NCI-H2107 treated with DMSO at 0.1 percent for 48 hours (cell line): Measurements from ENCODE around the gene COX19.
"Not testable (repeated sequence)": the region's sequence is repeated elsewhere in the genome, so short reads cannot be mapped to it uniquely, and the experiment has no call there.

ENCODE experiments used
- DNase-seq: peaks from one replicate; lab custom pipeline; 2025; ENCODE audit not compliant: unreplicated experiment; lab: John Stamatoyannopoulos, UW

The COX19 gene

DNA sequence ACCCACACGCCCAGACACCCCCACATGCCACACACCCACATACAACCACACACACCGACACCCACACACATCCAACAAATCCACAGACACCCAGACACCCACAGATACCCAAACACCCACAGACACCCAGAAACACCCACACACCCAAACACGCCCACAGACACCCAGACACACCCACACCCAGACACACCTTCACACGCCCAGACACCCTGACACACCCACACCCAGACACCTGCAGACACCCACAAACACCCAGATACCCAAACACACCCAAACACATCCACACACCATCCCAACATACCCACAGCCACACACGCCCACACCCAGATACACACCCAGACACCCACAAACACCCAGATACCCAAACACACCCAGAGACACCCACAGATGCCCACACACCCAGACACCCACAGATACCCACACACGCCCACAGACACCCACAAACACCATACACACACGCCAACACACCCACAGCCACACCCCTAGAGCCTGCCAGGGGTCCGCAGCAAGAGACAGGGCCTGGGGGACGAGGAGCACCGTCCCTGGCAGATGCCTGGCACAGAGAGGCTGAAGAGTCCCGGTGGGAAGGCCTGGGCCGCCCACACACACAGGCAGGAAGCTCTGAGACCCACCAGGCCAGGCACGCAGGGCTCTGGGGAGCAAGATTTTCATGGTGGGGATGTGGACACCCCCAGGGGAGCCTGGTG, 36.1 kb upstream of the COX19 start:
- no peak for DNase-seq

GRCh38 chr7:1010226-1010625, 34.9 kb upstream of the COX19 start:
- DNase-seq = no peak

GRCh38 chr7:1009747-1010146, 34.4 kb upstream of the COX19 start:
- DNase-seq = no peak

GRCh38 chr7:1008733-1009363, 33.5 kb upstream of the COX19 start:
- no peak for DNase-seq

GRCh38 chr7:1007901-1008300, 32.6 kb upstream of the COX19 start:
- DNase-seq = no peak

DNA sequence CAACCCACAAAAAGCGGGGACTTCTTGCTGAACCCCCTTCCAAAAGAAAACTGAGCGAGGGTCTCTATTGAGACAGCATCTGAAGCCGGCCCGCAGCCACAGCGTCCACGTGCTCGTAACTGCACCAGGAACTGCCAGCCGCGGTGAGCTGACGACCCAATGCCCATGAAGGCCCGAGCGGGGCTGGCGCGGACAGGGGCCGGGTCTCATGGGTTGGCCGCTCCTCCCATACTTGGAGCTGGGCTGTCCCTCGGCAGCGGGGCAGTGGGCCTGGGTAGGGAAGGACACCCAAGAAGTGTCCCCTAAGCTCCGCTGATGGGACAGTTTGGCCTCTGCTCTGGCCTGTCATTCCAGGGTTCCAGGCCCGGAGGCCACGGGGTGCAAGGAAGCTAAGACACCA, 30.0 kb upstream of the COX19 start:
- DNase-seq = no peak

- no peak for DNase-seq
These were observed 28.9 kb upstream of the COX19 start for GRCh38 chr7:1004018-1004852.

- DNase-seq = not testable (repeated sequence)
These were observed 27.1 kb upstream of the COX19 start for GRCh38 chr7:1002445-1002844.

- DNase-seq = not testable (repeated sequence)
These were observed 26.7 kb upstream of the COX19 start for GRCh38 chr7:1002026-1002425.

GRCh38 chr7:1001069-1001770, 25.9 kb upstream of the COX19 start:
- not testable (repeated sequence) for DNase-seq

DNA sequence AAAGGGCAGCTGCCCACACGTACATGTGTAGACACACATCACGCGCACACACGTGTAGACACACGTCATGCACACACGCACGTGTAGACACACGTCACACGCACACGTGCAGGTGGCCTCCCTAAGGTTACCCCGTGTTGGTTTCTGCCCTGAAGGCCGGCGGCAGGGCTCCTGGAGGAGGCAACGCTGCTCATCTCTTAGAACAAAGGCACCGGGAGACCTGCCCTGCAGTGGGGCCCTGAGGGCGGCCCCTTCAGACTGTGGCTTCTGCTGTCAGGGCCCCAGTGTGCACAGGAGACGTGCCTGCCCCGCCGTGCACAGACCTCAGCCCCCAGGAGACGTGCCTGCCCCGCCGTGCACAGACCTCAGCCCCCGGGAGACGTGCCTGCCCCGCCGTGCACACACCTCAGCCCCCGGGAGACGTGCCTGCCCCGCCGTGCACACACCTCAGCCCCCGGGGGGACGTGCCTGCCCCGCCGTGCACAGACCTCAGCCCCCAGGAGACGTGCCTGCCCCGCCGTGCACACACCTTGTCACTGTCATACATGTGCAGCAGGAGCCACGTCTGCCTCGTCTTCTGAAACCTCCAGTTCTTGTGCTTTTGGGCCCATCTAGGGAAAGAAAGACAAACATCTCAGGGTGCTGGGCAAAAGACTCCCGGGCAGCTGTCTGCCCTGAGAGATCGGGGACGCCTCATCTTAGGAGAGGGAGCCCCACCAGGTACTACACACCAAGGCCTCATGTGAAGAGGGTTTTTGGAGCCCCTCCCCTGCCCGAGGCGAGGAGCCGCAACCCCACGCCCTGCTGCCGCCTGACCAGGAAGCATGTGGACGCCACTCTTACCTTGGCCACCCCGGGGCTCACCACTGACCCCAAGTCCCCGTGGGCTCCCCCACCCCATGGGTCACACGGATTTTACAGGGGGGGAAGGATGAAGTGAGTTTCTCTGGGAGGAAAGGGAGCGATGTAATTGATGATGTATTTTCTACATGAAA, 24.9 kb upstream of the COX19 start:
- DNase-seq = no peak

DNA sequence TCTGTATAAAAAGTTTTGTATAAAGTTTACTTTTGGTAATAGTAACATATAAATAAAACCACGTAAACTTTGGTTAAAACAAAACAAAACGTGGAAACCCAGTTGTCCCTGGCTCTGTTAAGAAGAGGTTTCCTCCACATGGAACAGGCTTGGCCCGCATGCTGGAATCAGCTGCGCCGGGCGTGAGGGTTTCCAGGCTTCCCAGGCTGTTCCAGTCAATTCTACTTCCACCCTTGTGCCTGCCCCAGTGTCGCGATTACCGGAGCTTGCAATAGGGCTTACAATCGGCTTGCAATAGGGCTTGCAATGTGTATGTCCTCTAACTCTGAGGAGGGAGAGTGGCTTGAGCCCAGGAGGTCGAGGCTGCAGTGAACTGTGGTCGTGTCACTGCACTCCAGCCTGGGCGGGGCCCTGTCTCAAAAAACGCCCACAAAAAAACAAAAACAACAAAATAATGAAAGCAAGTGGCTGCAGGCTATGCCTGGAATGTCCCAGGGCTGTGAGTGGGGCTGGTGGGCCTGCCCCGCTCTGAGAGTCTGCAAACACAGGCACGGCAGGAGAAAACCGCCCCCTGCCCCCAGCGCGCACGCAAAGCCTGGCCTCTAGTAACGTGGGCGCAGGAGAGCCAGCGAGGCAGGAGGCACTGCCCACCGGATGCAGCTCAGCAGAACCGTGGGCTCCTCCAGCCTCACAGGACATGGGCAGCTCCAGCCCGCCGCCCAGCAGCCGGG, 24.0 kb upstream of the COX19 start:
- no peak for DNase-seq

DNA sequence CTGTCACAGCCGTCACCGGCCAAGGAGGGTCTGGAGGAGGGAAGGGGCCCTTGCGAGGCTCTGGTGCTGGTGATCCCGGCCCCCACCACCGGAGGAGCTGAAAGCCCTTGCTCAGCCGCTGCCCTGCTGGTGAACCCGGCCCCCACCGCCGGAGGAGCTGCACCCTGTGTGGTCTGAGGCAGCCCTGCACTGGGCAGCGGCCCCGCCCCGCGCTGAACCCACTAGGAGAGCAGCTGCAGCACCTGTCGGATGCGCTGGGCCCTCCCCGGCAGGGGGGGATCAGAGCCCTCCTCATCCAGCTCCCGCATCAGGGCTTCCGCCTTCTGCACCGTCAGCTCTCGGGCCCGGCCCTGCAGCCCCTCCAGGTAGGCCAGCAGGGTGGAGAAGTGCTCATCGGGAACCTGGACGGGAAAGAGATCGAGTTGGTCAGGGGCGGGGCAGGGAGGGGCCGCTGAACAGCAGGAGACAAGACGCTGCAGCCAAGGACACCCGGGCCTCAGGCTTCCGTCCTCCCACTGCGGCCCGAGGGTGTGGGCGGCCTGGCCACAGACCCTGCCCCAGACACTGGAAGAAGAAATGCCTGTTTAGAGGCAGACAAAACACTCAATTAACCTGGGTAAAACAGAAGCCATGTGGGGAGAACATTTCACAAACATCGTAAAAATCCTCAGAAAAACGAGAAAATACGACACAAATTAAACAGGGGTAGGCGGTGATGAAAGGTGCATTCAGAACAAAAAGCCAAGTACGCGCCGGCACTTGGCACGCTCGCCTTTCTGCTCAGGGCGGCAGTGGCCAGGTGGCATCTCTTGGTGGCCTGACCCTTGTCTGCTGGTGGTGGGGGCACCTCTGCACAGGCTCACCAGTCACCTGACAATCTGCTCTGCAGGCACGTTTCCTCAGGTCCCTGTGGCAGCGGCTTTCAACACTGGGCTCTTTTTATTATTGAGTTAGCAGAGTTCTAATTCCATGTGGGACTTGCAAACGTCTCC, 22.4 kb upstream of the COX19 start:
- DNase-seq = no peak

GRCh38 chr7:996079-996872, 20.9 kb upstream of the COX19 start:
- DNase-seq = no peak

- no peak for DNase-seq
These were observed 20.2 kb upstream of the COX19 start for GRCh38 chr7:995571-995970.

DNA sequence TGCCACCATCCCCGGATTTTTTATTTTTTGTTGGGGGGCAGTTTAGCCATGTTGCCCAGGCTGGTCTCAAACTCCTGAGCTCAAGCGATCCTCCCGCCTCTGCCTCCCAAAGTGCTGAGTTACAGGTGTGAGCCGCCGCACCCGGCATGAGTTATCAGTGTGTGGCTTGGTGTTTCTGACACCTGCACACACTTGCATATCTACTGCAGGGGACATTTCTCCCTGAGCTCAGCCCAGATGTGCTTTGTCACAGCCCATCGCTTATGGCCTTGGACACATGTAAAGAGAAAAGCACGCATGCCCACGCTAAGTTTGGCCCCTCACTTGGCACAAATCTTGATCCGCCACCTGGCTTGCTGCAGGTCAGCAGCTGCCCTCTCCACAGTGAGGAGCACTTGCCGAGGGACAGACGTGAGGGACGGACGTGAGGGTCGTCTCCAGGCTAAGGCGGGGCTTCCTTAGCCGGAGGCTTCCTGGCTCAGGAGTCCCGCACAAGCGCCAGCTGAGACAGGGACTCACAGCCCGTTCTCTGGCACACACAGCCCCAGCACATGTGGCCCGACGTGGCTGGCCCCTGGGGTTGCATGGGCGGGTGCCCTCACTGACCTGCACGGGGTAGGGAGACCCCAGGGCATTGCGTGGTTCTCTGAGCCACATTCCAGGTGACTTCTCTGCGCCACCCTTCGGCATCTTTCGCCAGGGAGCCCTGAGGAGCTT, 19.4 kb upstream of the COX19 start:
- no peak for DNase-seq
